HCT116 (cell line): ENCODE results near the gene PLCXD3. TPM values are rescaled to one million over a fixed set of nuclear protein-coding genes. Genes with fewer than 3 reads are reported as not detected.

Experiments
- ATAC-seq: fragments of 200-7000 bp; cut with Tn5 transposase; 2 replicates; pipeline ENCODE4 v1.9.1; 2020; ENCODE audit warnings: mild to moderate bottlenecking, moderate library complexity
- BruUV-seq: library from RNA; stranded (reverse); fragments of 400-500 nt; replicated peaks from 2 replicates; lab custom pipeline; 2021; lab: Mats Ljungman, UMichigan
- CTCF ChIA-PET: fragments of 300-600 bp; sonication (Branson Sonifier 250); formaldehyde crosslinking; loops from one replicate; lab custom pipeline; 2021; ENCODE audit warnings: antibody characterized with exemption; lab: Charles Lee
- POLR2A ChIA-PET: fragments of 300-600, 350-600 bp; sonication (Branson Sonifier 250); formaldehyde crosslinking; loops from one replicate; lab custom pipeline; 2021; ENCODE audit warnings: antibody characterized with exemption; lab: Charles Lee
- RAD21 ChIA-PET, 2 experiments: fragments of 300-600 bp; sonication (Branson Sonifier 250); formaldehyde crosslinking; loops; one replicate each; lab custom pipeline; 2023; ENCODE audit warnings: low total read pairs in 2 of 2; ENCODE audit not compliant: uncharacterized antibody in 2 of 2, unreplicated experiment in 2 of 2, low non-redundant PET in 1 of 2; lab: Charles Lee
- DNase-seq: peaks from one replicate; pipeline ENCODE4 v3.0.0-alpha.2; 2010; ENCODE audit warnings: low read depth, low spot score
- H2AFZ ChIP-seq: fragments of 200-600 bp; shearing (Covaris generic), sonication (generic); 2 replicates; pipeline ENCODE4 v1.6.1; 2017; ENCODE audit warnings: low read depth, mixed run types, mixed read lengths, antibody characterized with exemption, low read length; ENCODE audit not compliant: poor library complexity, severe bottlenecking
- H3K27ac ChIP-seq: 2 replicates; pipeline ENCODE4 v1.5.1; 2012; ENCODE audit warnings: low read depth, low read length
- H3K27me3 ChIP-seq: fragments of 200-600 bp; sonication (generic); 2 replicates; pipeline ENCODE4 v1.6.1; 2016; ENCODE audit warnings: mixed run types, low read length, mixed read lengths; ENCODE audit not compliant: insufficient read depth
- H3K36me3 ChIP-seq, 2 experiments: fragments of 200-500 bp in 1 of 2; fragments of 200-600 bp in 1 of 2; sonication (Bioruptor generic) in 1 of 2; sonication (generic) in 1 of 2; 2 replicates each; pipeline versions ENCODE4 v1.5.1 to v1.6.1; 2014 to 2016; ENCODE audit warnings: low read length in 2 of 2, inconsistent platforms in 1 of 2, mixed read lengths in 1 of 2, mixed run types in 1 of 2; ENCODE audit not compliant: insufficient read depth in 2 of 2, control insufficient read depth in 1 of 2
- H3K4me1 ChIP-seq, 2 experiments: fragments of 200-600 bp in 1 of 2; sonication (generic) in 1 of 2; 2 replicates each; pipeline versions ENCODE4 v1.5.1 to v1.6.1; 2012 to 2017; ENCODE audit warnings: low read length in 2 of 2, inconsistent platforms in 1 of 2, mild to moderate bottlenecking in 1 of 2, mixed read lengths in 1 of 2, mixed run types in 1 of 2, moderate library complexity in 1 of 2; ENCODE audit not compliant: insufficient read depth in 2 of 2, control insufficient read depth in 1 of 2
- H3K4me2 ChIP-seq: fragments of 200-600 bp; sonication (generic); 2 replicates; pipeline ENCODE4 v1.6.1; 2017; ENCODE audit warnings: mixed run types, low read length, mixed read lengths
- H3K4me3 ChIP-seq, 2 experiments: fragments of 200-600 bp in 1 of 2; sonication (generic) in 1 of 2; replicated peaks in 1 of 2; 2 replicates each; pipeline ENCODE4 v1.5.1; 2011 to 2016; ENCODE audit warnings: low read length in 2 of 2, control low read depth in 1 of 2, low read depth in 1 of 2, mild to moderate bottlenecking in 1 of 2, mixed read lengths in 1 of 2, mixed run types in 1 of 2
- H3K79me2 ChIP-seq: fragments of 200-600 bp; sonication (generic); 2 replicates; pipeline ENCODE4 v1.6.1; 2017; ENCODE audit warnings: mild to moderate bottlenecking, mixed run types, low read length, moderate library complexity, mixed read lengths; ENCODE audit not compliant: insufficient read depth
- H3K9ac ChIP-seq: fragments of 200-600 bp; sonication (generic); 2 replicates; pipeline ENCODE4 v1.6.1; 2016; ENCODE audit warnings: low read length, mixed read lengths
- H3K9me2 ChIP-seq: fragments of 200-600 bp; sonication (generic), shearing (Covaris generic); 2 replicates; pipeline ENCODE4 v1.6.1; 2017; ENCODE audit warnings: mixed run types, mild to moderate bottlenecking, moderate library complexity; ENCODE audit not compliant: insufficient read depth
- H3K9me3 ChIP-seq, 2 experiments: fragments of 200-500 bp in 1 of 2; fragments of 200-600 bp in 1 of 2; sonication (Bioruptor generic) in 1 of 2; sonication (generic) in 1 of 2; 2 replicates each; pipeline ENCODE4 v1.6.1; 2014 to 2017; ENCODE audit warnings: low read length in 2 of 2, mixed read lengths in 2 of 2, inconsistent platforms in 1 of 2, low read depth in 1 of 2, mild to moderate bottlenecking in 1 of 2, mixed run types in 1 of 2, moderate library complexity in 1 of 2; ENCODE audit not compliant: control insufficient read depth in 1 of 2, insufficient read depth in 1 of 2
- H4K20me1 ChIP-seq: fragments of 200-600 bp; sonication (generic), shearing (Covaris generic); 2 replicates; pipeline ENCODE4 v1.6.1; 2017; ENCODE audit warnings: mixed run types, mild to moderate bottlenecking, moderate library complexity; ENCODE audit not compliant: insufficient read depth
- EZH2 ChIP-seq: fragments of 200-600 bp; sonication (generic); IDR thresholded peaks from 2 replicates; pipeline ENCODE4 v1.6.1; 2017; ENCODE audit warnings: antibody characterized with exemption, mixed run types
- JUND ChIP-seq: IDR thresholded peaks from 2 replicates; pipeline ENCODE4 v1.6.1; 2012
- POLR2AphosphoS5 ChIP-seq: IDR thresholded peaks from 2 replicates; pipeline ENCODE4 v1.6.1; 2011; ENCODE audit warnings: mild to moderate bottlenecking, low read depth, low read length, moderate library complexity
- RAD21 ChIP-seq: IDR thresholded peaks from 2 replicates; pipeline ENCODE4 v1.6.1; 2012; ENCODE audit warnings: low read depth, mild to moderate bottlenecking
- SRF ChIP-seq: IDR thresholded peaks from 2 replicates; pipeline ENCODE4 v1.6.1; 2012; ENCODE audit warnings: low read depth
- YY1 ChIP-seq: IDR thresholded peaks from 2 replicates; pipeline ENCODE4 v1.6.1; 2011; ENCODE audit warnings: low read length, low read depth, moderate library complexity, mild to moderate bottlenecking; ENCODE audit not compliant: insufficient replicate concordance; ENCODE audit errors: extremely low read depth
- ZNF274 ChIP-seq: fragments of 200-500 bp; sonication (Bioruptor generic); IDR thresholded peaks from 2 replicates; pipeline ENCODE4 v1.6.1; 2014; ENCODE audit warnings: mild to moderate bottlenecking, low read depth, low read length, inconsistent platforms
- intact Hi-C: fragments of 100-400 bp; cut with micrococcal nuclease; formaldehyde crosslinking; loops from 2 replicates; pipeline ENCODE4 v1.10.0; 2022
- total RNA-seq: library from RNA; stranded (reverse); gene quantifications from one replicate; pipeline ENCODE4 v1.2.1, GENCODE V29; 2021; ENCODE audit not compliant: unreplicated experiment
- TF ChIP-seq, protein P1 (sequence below), 3 experiments: fragments of 200-600 bp in 1 of 3; sonication (generic) in 1 of 3; IDR thresholded peaks in 2 of 3; conservative IDR thresholded peaks in 1 of 3; 2 replicates each; pipeline ENCODE4 v1.5.1; 2012 to 2017; ENCODE audit warnings: low read depth in 2 of 3, low read length in 2 of 3, antibody characterized with exemption in 1 of 3, borderline replicate concordance in 1 of 3, control low read depth in 1 of 3, mild to moderate bottlenecking in 1 of 3, mixed read lengths in 1 of 3, mixed run types in 1 of 3, moderate library complexity in 1 of 3; ENCODE audit not compliant: insufficient read depth in 1 of 3
- TF ChIP-seq, protein P2 (sequence below): IDR thresholded peaks from 2 replicates; pipeline ENCODE4 v1.6.1; 2012
- TF ChIP-seq, protein P3 (sequence below): IDR thresholded peaks from 2 replicates; pipeline ENCODE4 v1.6.1; 2012

The PLCXD3 gene
- total RNA-seq, 1 experiment from 2014 or later: not detected

DNA sequence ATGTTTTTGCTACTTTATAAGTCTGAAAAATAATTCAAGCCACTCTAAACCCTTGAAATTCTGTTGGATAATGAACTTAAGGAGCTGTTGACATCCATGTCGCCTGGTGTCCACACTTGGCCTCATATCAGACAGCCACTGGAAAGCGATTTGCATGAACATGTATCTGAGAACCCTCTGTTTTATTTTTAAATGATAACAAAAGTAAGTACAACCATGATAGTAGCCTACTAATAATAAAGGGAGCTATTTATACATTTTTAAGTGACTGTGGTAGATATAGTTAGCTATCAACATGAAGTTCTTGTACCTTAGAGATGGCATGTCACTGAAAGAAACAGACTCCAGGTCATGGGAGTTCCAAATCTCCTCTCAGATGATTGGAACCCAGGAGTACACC is 53.3 kb downstream of the PLCXD3 start:
- no peaks in the 10 kb centered on the region for H3K4me1 ChIP-seq
- H3K9ac ChIP-seq: no peak overlapping the region
- H3K4me3 ChIP-seq: no peak overlapping the region
- no TSS peak for BruUV-seq
- no peak overlapping the region for H2AFZ ChIP-seq
- no peak overlapping the region for H3K27ac ChIP-seq
- CTCF ChIA-PET: no interaction called here
- no peaks in the 10 kb centered on the region for H3K27me3 ChIP-seq
- POLR2A ChIA-PET: no interaction called here
- no peaks in the 10 kb centered on the region for H4K20me1 ChIP-seq
- H3K4me2 ChIP-seq: no peak overlapping the region
- intact Hi-C loops: no loop called here
- TF ChIP-seq YY1 (no peak), EZH2 (no peak)
- TF ChIP-seq, protein P1, sequence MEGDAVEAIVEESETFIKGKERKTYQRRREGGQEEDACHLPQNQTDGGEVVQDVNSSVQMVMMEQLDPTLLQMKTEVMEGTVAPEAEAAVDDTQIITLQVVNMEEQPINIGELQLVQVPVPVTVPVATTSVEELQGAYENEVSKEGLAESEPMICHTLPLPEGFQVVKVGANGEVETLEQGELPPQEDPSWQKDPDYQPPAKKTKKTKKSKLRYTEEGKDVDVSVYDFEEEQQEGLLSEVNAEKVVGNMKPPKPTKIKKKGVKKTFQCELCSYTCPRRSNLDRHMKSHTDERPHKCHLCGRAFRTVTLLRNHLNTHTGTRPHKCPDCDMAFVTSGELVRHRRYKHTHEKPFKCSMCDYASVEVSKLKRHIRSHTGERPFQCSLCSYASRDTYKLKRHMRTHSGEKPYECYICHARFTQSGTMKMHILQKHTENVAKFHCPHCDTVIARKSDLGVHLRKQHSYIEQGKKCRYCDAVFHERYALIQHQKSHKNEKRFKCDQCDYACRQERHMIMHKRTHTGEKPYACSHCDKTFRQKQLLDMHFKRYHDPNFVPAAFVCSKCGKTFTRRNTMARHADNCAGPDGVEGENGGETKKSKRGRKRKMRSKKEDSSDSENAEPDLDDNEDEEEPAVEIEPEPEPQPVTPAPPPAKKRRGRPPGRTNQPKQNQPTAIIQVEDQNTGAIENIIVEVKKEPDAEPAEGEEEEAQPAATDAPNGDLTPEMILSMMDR (IDR thresholded peaks at IDR 0.05 in 2 of 3, conservative IDR thresholded peaks at IDR 0.05 in 1 of 3; ENCODE audit: borderline replicate concordance in 1 of 3, insufficient read depth in 1 of 3, low read depth in 2 of 3, low read length in 2 of 3): no peak
- TF ChIP-seq, protein P2, sequence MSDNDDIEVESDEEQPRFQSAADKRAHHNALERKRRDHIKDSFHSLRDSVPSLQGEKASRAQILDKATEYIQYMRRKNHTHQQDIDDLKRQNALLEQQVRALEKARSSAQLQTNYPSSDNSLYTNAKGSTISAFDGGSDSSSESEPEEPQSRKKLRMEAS: no peak
- RAD21 ChIA-PET: no interaction called here
- ATAC-seq (no peak), DNase-seq (no peak)
- no peaks in the 10 kb centered on the region for H3K36me3 ChIP-seq
- H3K9me3 ChIP-seq: no peaks in the 10 kb centered on the region
- H3K9me2 ChIP-seq: no peaks in the 10 kb centered on the region
- H3K79me2 ChIP-seq: no peaks in the 10 kb centered on the region

DNA sequence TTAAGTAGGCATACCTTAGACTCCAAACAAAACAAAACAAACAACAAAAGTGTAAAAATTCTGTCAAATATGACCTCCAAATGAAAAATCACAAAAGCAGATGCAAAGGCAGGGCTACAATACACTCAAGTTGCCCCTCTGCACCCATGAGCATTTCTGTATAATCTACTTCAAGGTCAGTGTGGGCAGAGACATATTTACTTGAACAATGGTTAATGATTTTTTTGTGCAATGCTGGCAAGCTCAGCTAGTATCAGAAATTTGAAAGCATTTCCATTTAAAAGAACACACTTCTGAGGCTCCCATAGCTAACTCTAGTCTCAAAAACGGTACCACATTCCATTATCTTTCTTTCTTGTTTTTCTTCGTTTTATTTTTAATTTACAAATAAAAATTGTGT is 57.9 kb downstream of the PLCXD3 start:
- Histone ChIP-seq H3K27me3 (no peaks in the 10 kb centered on the region), H3K79me2 (no peaks in the 10 kb centered on the region), H3K9ac (no peak overlapping the region), H2AFZ (no peak overlapping the region), H3K9me2 (no peaks in the 10 kb centered on the region), H3K9me3 (no peaks in the 10 kb centered on the region), H3K4me2 (no peak overlapping the region), H3K36me3 (no peaks in the 10 kb centered on the region), H3K4me1 (no peaks in the 10 kb centered on the region), H4K20me1 (no peaks in the 10 kb centered on the region), H3K4me3 (no peak overlapping the region), H3K27ac (no peak overlapping the region)
- ATAC-seq (no peak), DNase-seq (no peak)
- POLR2A ChIA-PET: no interaction called here
- BruUV-seq: no TSS peak
- intact Hi-C loops: no loop called here
- CTCF ChIA-PET: no interaction called here
- TF ChIP-seq, protein P3, sequence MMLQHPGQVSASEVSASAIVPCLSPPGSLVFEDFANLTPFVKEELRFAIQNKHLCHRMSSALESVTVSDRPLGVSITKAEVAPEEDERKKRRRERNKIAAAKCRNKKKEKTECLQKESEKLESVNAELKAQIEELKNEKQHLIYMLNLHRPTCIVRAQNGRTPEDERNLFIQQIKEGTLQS: no peak
- TF ChIP-seq ZNF274 (no peak), RAD21 (no peak), POLR2AphosphoS5 (no peak), SRF (no peak), JUND (no peak)
- TF ChIP-seq, protein P1 (IDR thresholded peaks at IDR 0.05 in 2 of 3, conservative IDR thresholded peaks at IDR 0.05 in 1 of 3; ENCODE audit: borderline replicate concordance in 1 of 3, insufficient read depth in 1 of 3, low read depth in 2 of 3, low read length in 2 of 3): no peak
- RAD21 ChIA-PET: no interaction called here
